Measurements from ENCODE around the gene LRRC75B. TPM values are rescaled to one million over a fixed set of nuclear protein-coding genes. Genes with fewer than 3 reads are reported as not detected.

The LRRC75B gene
- total and polyA plus RNA-seq, 2 of the 13 experiments (the other 11 are each of a cell fraction or from before 2014, with no cell fraction given) = 11.8 to 34.8 TPM

GRCh38 chr22:24550028-24550901 is 42.6 kb downstream of the LRRC75B start (continued):
- no peak for TF ChIP-seq REST (IDR thresholded peaks at IDR 0.05; ENCODE audit: borderline replicate concordance in 1 of 2, low read depth in 1 of 2, low read length in 2 of 2)
- TF ChIP-seq, protein P1, sequence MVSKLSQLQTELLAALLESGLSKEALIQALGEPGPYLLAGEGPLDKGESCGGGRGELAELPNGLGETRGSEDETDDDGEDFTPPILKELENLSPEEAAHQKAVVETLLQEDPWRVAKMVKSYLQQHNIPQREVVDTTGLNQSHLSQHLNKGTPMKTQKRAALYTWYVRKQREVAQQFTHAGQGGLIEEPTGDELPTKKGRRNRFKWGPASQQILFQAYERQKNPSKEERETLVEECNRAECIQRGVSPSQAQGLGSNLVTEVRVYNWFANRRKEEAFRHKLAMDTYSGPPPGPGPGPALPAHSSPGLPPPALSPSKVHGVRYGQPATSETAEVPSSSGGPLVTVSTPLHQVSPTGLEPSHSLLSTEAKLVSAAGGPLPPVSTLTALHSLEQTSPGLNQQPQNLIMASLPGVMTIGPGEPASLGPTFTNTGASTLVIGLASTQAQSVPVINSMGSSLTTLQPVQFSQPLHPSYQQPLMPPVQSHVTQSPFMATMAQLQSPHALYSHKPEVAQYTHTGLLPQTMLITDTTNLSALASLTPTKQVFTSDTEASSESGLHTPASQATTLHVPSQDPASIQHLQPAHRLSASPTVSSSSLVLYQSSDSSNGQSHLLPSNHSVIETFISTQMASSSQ (IDR thresholded peaks at IDR 0.05; ENCODE audit: low read depth) = peak; percentile 77; the same call in 1 of the 2 replicates
- TF ChIP-seq, protein P1 (CRISPR knock-in tag; IDR thresholded peaks at IDR 0.05; ENCODE audit: borderline replicate concordance) = peak; percentile 75; the same call in 1 of the 2 replicates

All from HepG2 (cell line).